ENCODE measurements around the gene LINGO3. TPM values are rescaled to one million over a fixed set of nuclear protein-coding genes. Genes with fewer than 3 reads are reported as not detected.
A peak's percentile ranks its signal among the peaks of the same experiment; 100 is the strongest.

The LINGO3 gene
- total and polyA plus RNA-seq, 2 of the 8 experiments (the other 6 are each of a cell fraction or from before 2014, with no cell fraction given), result 0.59 TPM; not detected in 1

DNA sequence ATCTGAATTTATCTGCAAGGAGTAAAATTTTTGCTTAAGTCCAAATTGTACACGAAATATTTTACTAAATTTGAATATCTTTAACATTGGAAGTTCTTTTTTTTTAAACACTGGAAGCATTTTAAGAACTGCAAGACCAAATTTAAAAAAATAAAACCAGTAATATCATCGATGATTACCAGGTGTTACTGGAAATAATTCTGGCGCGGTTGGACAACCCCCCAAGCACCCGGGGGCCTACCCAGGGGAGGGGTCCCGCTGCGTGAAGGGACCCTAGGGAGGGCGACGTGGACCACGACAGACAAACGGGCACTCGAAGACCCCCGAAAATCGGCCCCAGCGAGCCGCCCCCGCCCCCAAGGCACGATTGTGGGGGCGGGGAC is 39.1 kb downstream of the LINGO3 start (continued):
- no peak for TF ChIP-seq SIN3A (conservative IDR thresholded peaks at IDR 0.05 in 1 of 2, IDR thresholded peaks at IDR 0.05 in 1 of 2; ENCODE audit: low read depth in 1 of 2, low read length in 2 of 2)
- no peak for TF ChIP-seq BACH1 (IDR thresholded peaks at IDR 0.05; ENCODE audit: low read length)
- TF ChIP-seq RBBP5 (IDR thresholded peaks at IDR 0.05; ENCODE audit: borderline replicate concordance, low read depth, low read length), result peak; percentile 3; the same call in 1 of the 2 replicates
- no peak for TF ChIP-seq CTBP2 (IDR thresholded peaks at IDR 0.05; ENCODE audit: borderline replicate concordance, insufficient read depth, insufficient read length, low read length)
- no peak for TF ChIP-seq SIRT6 (IDR thresholded peaks at IDR 0.05; ENCODE audit: low read length)
- no peak for TF ChIP-seq JUND (IDR thresholded peaks at IDR 0.05; ENCODE audit: low read length)
